GM21528 (cell line): Measurements from ENCODE around the gene WHRN.

Source experiments
- ATAC-seq: cut with Tn5 transposase; IDR thresholded peaks from one replicate; pipeline ENCODE4 v1.9.1; 2021; ENCODE audit warnings: mild to moderate bottlenecking, moderate library complexity; ENCODE audit not compliant: unreplicated experiment, low FRiP score

WHRN gene

GRCh38 chr9:114405294-114406034 is 99.8 kb downstream of the WHRN start:
- ATAC-seq = peak; percentile 83

GRCh38 chr9:114404531-114404930 is 100.7 kb downstream of the WHRN start:
- ATAC-seq = no peak

- ATAC-seq = no peak
These were observed 102.0 kb downstream of the WHRN start for GRCh38 chr9:114403153-114403756.

GRCh38 chr9:114401344-114401743 is 103.9 kb downstream of the WHRN start:
- ATAC-seq = no peak

- ATAC-seq = no peak
These were observed 104.5 kb downstream of the WHRN start for GRCh38 chr9:114400772-114401171.

- ATAC-seq = no peak
These were observed 105.1 kb downstream of the WHRN start for GRCh38 chr9:114400219-114400618.

GRCh38 chr9:114399381-114399780 is 105.9 kb downstream of the WHRN start:
- ATAC-seq = no peak

GRCh38 chr9:114397848-114398605 is 107.2 kb downstream of the WHRN start:
- ATAC-seq = peak; percentile 85

GRCh38 chr9:114397219-114397847 is 107.9 kb downstream of the WHRN start:
- no peak for ATAC-seq

GRCh38 chr9:114396558-114397218 is 108.6 kb downstream of the WHRN start:
- no peak for ATAC-seq

- ATAC-seq = no peak
These were observed 109.5 kb downstream of the WHRN start for GRCh38 chr9:114395768-114396167.

- ATAC-seq = no peak
These were observed 110.0 kb downstream of the WHRN start for GRCh38 chr9:114395334-114395617.

GRCh38 chr9:114394523-114395333 is 110.5 kb downstream of the WHRN start:
- no peak for ATAC-seq

GRCh38 chr9:114392749-114393112 is 112.5 kb downstream of the WHRN start:
- ATAC-seq = no peak

GRCh38 chr9:114390952-114391351 is 114.3 kb downstream of the WHRN start:
- ATAC-seq = no peak

- ATAC-seq = no peak
These were observed 115.5 kb downstream of the WHRN start for GRCh38 chr9:114389612-114390368.

- no peak for ATAC-seq
These were observed 116.4 kb downstream of the WHRN start for GRCh38 chr9:114388764-114389375.

GRCh38 chr9:114388357-114388682 is 117.0 kb downstream of the WHRN start:
- no peak for ATAC-seq
